Body of pancreas (tissue), 4 donors: ENCODE data around the gene AFG3L2. TPM values are rescaled to one million over a fixed set of nuclear protein-coding genes. Genes with fewer than 3 reads are reported as not detected.
A peak's percentile ranks its signal among the peaks of the same experiment; 100 is the strongest.

Source experiments
- ATAC-seq: fragments of 150-250 bp; one replicate; pipeline ENCODE4 v1.9.1; 2016
- DNase-seq, 4 donors: peaks; one replicate each; pipeline ENCODE4 v3.0.0-alpha.2; 2019
- H3K27ac ChIP-seq, 4 donors: fragments of 200-600 bp; sonication (generic); 1 replicate in 3 of 4; 2 replicates in 1 of 4; pipeline versions ENCODE4 v1.5.1 to v1.6.1; 2016 to 2019; ENCODE audit warnings: mild to moderate bottlenecking in 1 of 4, mixed read lengths in 1 of 4, moderate library complexity in 1 of 4
- H3K27me3 ChIP-seq, 2 donors: fragments of 200-600 bp; sonication (generic); one replicate each; pipeline ENCODE4 v1.6.0; 2016; ENCODE audit warnings: mild to moderate bottlenecking in 1 of 2
- H3K36me3 ChIP-seq, 2 donors: fragments of 200-600 bp; sonication (generic); replicated peaks in 1 of 2; 2 replicates each; pipeline ENCODE4 v1.5.1; 2016; ENCODE audit warnings: low read depth in 2 of 2; ENCODE audit not compliant: insufficient read depth in 1 of 2
- H3K4me1 ChIP-seq: fragments of 200-600 bp; sonication (generic); one replicate; pipeline ENCODE4 v1.6.0; 2016
- H3K4me3 ChIP-seq, 2 donors: fragments of 200-600 bp; sonication (generic); 1 replicate in 1 of 2; 2 replicates in 1 of 2; pipeline ENCODE4 v1.5.1; 2016 to 2019
- H3K9me3 ChIP-seq, 3 donors: fragments of 200-600 bp; sonication (generic); 1 replicate in 2 of 3; 2 replicates in 1 of 3; pipeline ENCODE4 v1.5.1; 2016
- CTCF ChIP-seq, 7 experiments: fragments of 450-650 bp in 4 of 7; fragments of 200-600 bp in 3 of 7; sonication (generic) in 3 of 7; IDR thresholded peaks; one replicate each; pipeline ENCODE4 v1.5.1; 2016 to 2019; ENCODE audit warnings: antibody characterized with exemption in 7 of 7
- POLR2A ChIP-seq, 3 donors: fragments of 450-650 bp; IDR thresholded peaks; one replicate each; pipeline ENCODE4 v1.6.1; 2016; ENCODE audit warnings: antibody characterized with exemption in 3 of 3, mild to moderate bottlenecking in 2 of 3
- WGBS, 2 donors: methylation state at CpG; one replicate each; pipeline ENCODE4 v1.1.5; 2017; 5-methylcytosine and 5-hydroxymethylcytosine counted together
- intact Hi-C: fragments of 100-400 bp; cut with DNase I; formaldehyde crosslinking; loops from one replicate; pipeline ENCODE4 v1.15.1; 2023
- total RNA-seq, 2 donors: library from RNA; depleted of rRNA; stranded (reverse); fragments of >200 nt; gene quantifications; one replicate each; pipeline ENCODE4 v1.1.0, GENCODE V29; 2016

The AFG3L2 gene
- total RNA-seq, 2 donors from 2014 or later: 30.4 to 33.6 TPM

GRCh38 chr18:12373116-12373770 lies 3.8 kb downstream of the AFG3L2 start:
- peak in 2 of 4 donors; percentile 26 to 31 for DNase-seq
- ATAC-seq: no peak
- TF ChIP-seq POLR2A (IDR thresholded peaks at IDR 0.05): no peak
- peak in 1 of 7 experiments; percentile 2 for TF ChIP-seq CTCF (IDR thresholded peaks at IDR 0.05)
- intact Hi-C loops: no loop called here
- Histone ChIP-seq H3K4me1 (peaks cover 59% of the 10 kb centered on the region), H3K27me3 (no peaks in the 10 kb centered on the region), H3K4me3 (no peak overlapping the region), H3K9me3 (no peaks in the 10 kb centered on the region), H3K36me3 (peaks cover 0 to 6% of the 10 kb centered on the region in 2 donors), H3K27ac (peak overlapping the region in 3 of 4 donors; percentile 46 to 60 (median 53))
- 36 to 40% methylated on average over 4 of the region's 4 CpGs for WGBS, 2 donors

- H3K36me3 ChIP-seq: peaks cover 0 to 7% of the 10 kb centered on the region in 2 donors
- ATAC-seq (no peak), DNase-seq (no peak)
- H3K4me3 ChIP-seq: no peak overlapping the region
- intact Hi-C loops: no loop called here
- no peaks in the 10 kb centered on the region for H3K27me3 ChIP-seq
- 39 to 57% methylated on average over 3 of the region's 3 CpGs for WGBS, 2 donors
- TF ChIP-seq CTCF (IDR thresholded peaks at IDR 0.05) (no peak), POLR2A (IDR thresholded peaks at IDR 0.05) (no peak)
- peaks cover 53% of the 10 kb centered on the region for H3K4me1 ChIP-seq
- peak overlapping the region in 3 of 4 donors; percentile 46 to 60 (median 53) for H3K27ac ChIP-seq
- H3K9me3 ChIP-seq: no peaks in the 10 kb centered on the region
These were observed 4.6 kb downstream of the AFG3L2 start for GRCh38 chr18:12372406-12372805.

- H3K36me3 ChIP-seq: peaks cover 0 to 11% of the 10 kb centered on the region in 2 donors
- peak overlapping the region in 3 of 4 donors; percentile 22 to 60 (median 46) for H3K27ac ChIP-seq
- TF ChIP-seq POLR2A (IDR thresholded peaks at IDR 0.05) (no peak), CTCF (IDR thresholded peaks at IDR 0.05) (no peak)
- ATAC-seq (no peak), DNase-seq (no peak)
- H3K4me1 ChIP-seq: peaks cover 53% of the 10 kb centered on the region
- intact Hi-C loops: no loop called here
- H3K4me3 ChIP-seq: no peak overlapping the region
- H3K27me3 ChIP-seq: no peaks in the 10 kb centered on the region
- no peaks in the 10 kb centered on the region for H3K9me3 ChIP-seq
- 27 to 35% methylated on average over 2 of the region's 2 CpGs for WGBS, 2 donors
These were observed 5.4 kb downstream of the AFG3L2 start for GRCh38 chr18:12371590-12371989.

GRCh38 chr18:12369211-12369610 lies 7.8 kb downstream of the AFG3L2 start:
- WGBS, 2 donors: 69 to 78% methylated on average over 5 to 6 of the region's 7 CpGs
- intact Hi-C loops: no loop called here
- TF ChIP-seq POLR2A (IDR thresholded peaks at IDR 0.05) (no peak), CTCF (IDR thresholded peaks at IDR 0.05) (no peak)

GRCh38 chr18:12366784-12367183 lies 10.2 kb downstream of the AFG3L2 start:
- intact Hi-C loops: no loop called here
- no peak overlapping the region for H3K27ac ChIP-seq
- no peak for TF ChIP-seq CTCF (IDR thresholded peaks at IDR 0.05)
- no peak for TF ChIP-seq POLR2A (IDR thresholded peaks at IDR 0.05)
- no peak overlapping the region for H3K4me3 ChIP-seq
- H3K9me3 ChIP-seq: no peaks in the 10 kb centered on the region
- peaks cover 0 to 18% of the 10 kb centered on the region in 2 donors for H3K36me3 ChIP-seq
- DNase-seq (no peak), ATAC-seq (no peak)
- H3K4me1 ChIP-seq: peaks cover 19% of the 10 kb centered on the region
- WGBS, 2 donors: 83 to 85% methylated on average over 5 of the region's 5 CpGs
- no peaks in the 10 kb centered on the region for H3K27me3 ChIP-seq

More at GRCh38 chr18:12369211-12369610, 7.8 kb downstream of the AFG3L2 start:
- DNase-seq (no peak), ATAC-seq (no peak)
- Histone ChIP-seq H3K27me3 (no peaks in the 10 kb centered on the region), H3K4me3 (no peak overlapping the region), H3K27ac (no peak overlapping the region), H3K9me3 (no peaks in the 10 kb centered on the region), H3K36me3 (peaks cover 0 to 16% of the 10 kb centered on the region in 2 donors), H3K4me1 (peaks cover 33% of the 10 kb centered on the region)
